Ectodermal cell (in vitro differentiated cells): Measurements from ENCODE around the gene SCP2.
A peak's percentile ranks its signal among the peaks of the same experiment; 100 is the strongest.

Source experiments
- H3K27ac ChIP-seq: 2 replicates; pipeline ENCODE4 v1.7.0; 2013; ENCODE audit warnings: mild to moderate bottlenecking, low read depth, low read length; ENCODE audit not compliant: insufficient read depth, poor library complexity, severe bottlenecking
- H3K27me3 ChIP-seq: 2 replicates; pipeline ENCODE4 v1.7.0; 2013; ENCODE audit warnings: mild to moderate bottlenecking, low read length; ENCODE audit not compliant: insufficient read depth, control insufficient read depth, poor library complexity, severe bottlenecking
- H3K36me3 ChIP-seq: one replicate; pipeline ENCODE4 v1.7.0; 2013; ENCODE audit warnings: low read length; ENCODE audit not compliant: control insufficient read depth, insufficient read depth
- H3K4me1 ChIP-seq: one replicate; pipeline ENCODE4 v1.7.0; 2013; ENCODE audit warnings: low read length; ENCODE audit not compliant: control insufficient read depth, insufficient read depth
- H3K4me3 ChIP-seq: 2 replicates; pipeline ENCODE4 v1.7.0; 2013; ENCODE audit warnings: low read depth, low read length, control low read depth; ENCODE audit not compliant: insufficient read depth
- H3K9me3 ChIP-seq: 2 replicates; pipeline ENCODE4 v1.7.0; 2013; ENCODE audit warnings: mild to moderate bottlenecking, low read length, moderate library complexity; ENCODE audit not compliant: control insufficient read depth
- WGBS, 2 experiments: methylation state at CpG; one replicate each; pipeline ENCODE4 v1.1.7; 2013; ENCODE audit warnings: missing lambda C conversion rate in 2 of 2; 5-methylcytosine and 5-hydroxymethylcytosine counted together

The SCP2 gene

GRCh38 chr1:53071915-53072314 lies 144.8 kb downstream of the SCP2 start:
- Histone ChIP-seq H3K4me3 (no peak overlapping the region), H3K9me3 (no peaks in the 10 kb centered on the region), H3K27ac (no peak overlapping the region), H3K36me3 (no peaks in the 10 kb centered on the region), H3K27me3 (no peaks in the 10 kb centered on the region), H3K4me1 (peaks cover 13% of the 10 kb centered on the region)
- no CpG with 5 or more reads among the region's 1 CpG for WGBS, 2 experiments

- no peak overlapping the region for H3K27ac ChIP-seq
- H3K4me1 ChIP-seq = peaks cover 15% of the 10 kb centered on the region
- H3K4me3 ChIP-seq = no peak overlapping the region
- no peaks in the 10 kb centered on the region for H3K36me3 ChIP-seq
- no peaks in the 10 kb centered on the region for H3K27me3 ChIP-seq
- H3K9me3 ChIP-seq = no peaks in the 10 kb centered on the region
- 97% methylated on average over 7 of the region's 7 CpGs for WGBS, 2 experiments
Measured at GRCh38 chr1:53073287-53073686, 146.2 kb downstream of the SCP2 start.

- Histone ChIP-seq H3K27ac (peak overlapping the region; percentile 18), H3K9me3 (no peaks in the 10 kb centered on the region), H3K27me3 (no peaks in the 10 kb centered on the region), H3K4me3 (no peak overlapping the region), H3K36me3 (no peaks in the 10 kb centered on the region), H3K4me1 (peaks cover 15% of the 10 kb centered on the region)
- whole genome bisulfite sequencing, 2 experiments = 89 to 91% methylated on average over 10 of the region's 10 CpGs
Measured at GRCh38 chr1:53073868-53074311, 146.8 kb downstream of the SCP2 start.

DNA sequence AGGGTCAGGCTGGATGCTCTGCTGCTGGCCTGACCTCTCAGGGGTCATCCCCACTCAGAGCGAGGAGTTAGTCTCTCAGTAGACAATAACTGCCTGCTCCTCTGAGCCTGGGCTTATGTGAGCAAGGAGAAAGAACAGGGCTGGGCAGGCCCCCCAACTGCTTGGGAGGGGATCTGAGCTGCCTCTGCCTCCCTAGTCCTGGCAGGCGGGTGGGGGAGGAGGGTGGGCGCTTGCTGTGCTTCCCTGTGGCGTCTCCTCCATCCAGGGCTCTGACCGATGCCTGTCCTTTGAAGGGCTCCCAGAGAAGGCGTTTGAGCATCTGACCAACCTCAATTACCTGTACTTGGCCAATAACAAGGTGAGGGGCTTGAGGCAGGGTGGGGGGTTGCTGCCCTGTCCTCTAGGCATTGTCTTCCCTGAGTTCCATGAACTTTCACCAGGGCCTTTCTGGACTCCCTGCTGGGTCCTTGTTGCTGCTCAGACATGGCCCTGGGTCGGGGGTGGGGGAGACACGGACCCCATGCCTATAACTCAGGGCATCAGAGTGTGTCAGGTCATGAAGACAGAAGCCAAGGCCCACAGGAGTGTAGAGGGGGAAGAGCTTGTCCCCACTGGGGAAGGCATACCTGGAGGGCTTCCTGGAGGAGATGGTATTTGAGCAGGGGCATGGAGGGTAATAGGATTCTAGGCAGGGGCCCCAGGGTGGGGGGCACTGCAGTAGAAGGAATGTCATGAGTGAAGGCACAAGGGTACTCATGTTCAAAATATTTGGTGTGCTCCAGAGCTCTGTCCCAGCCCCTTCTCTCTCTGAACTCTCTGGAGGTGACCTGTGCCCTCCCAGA lies 147.5 kb downstream of the SCP2 start:
- peaks cover 15% of the 10 kb centered on the region for H3K4me1 ChIP-seq
- no peak overlapping the region for H3K27ac ChIP-seq
- 85% methylated on average over 8 of the region's 8 CpGs for WGBS, 2 experiments
- no peaks in the 10 kb centered on the region for H3K9me3 ChIP-seq
- H3K27me3 ChIP-seq = no peaks in the 10 kb centered on the region
- no peaks in the 10 kb centered on the region for H3K36me3 ChIP-seq
- no peak overlapping the region for H3K4me3 ChIP-seq

GRCh38 chr1:53075206-53075605 lies 148.1 kb downstream of the SCP2 start:
- H3K27me3 ChIP-seq = no peaks in the 10 kb centered on the region
- no peaks in the 10 kb centered on the region for H3K36me3 ChIP-seq
- WGBS, 2 experiments = 93 to 98% methylated on average over 4 of the region's 4 CpGs
- H3K27ac ChIP-seq = no peak overlapping the region
- peaks cover 15% of the 10 kb centered on the region for H3K4me1 ChIP-seq
- H3K4me3 ChIP-seq = no peak overlapping the region
- no peaks in the 10 kb centered on the region for H3K9me3 ChIP-seq

GRCh38 chr1:53075761-53076163 lies 148.7 kb downstream of the SCP2 start:
- Histone ChIP-seq H3K4me1 (peaks cover 15% of the 10 kb centered on the region), H3K4me3 (no peak overlapping the region), H3K27me3 (no peaks in the 10 kb centered on the region), H3K27ac (no peak overlapping the region), H3K36me3 (no peaks in the 10 kb centered on the region), H3K9me3 (no peaks in the 10 kb centered on the region)
- WGBS, 2 experiments = 91 to 92% methylated on average over 8 of the region's 8 CpGs

- Histone ChIP-seq H3K9me3 (no peaks in the 10 kb centered on the region), H3K4me1 (peaks cover 15% of the 10 kb centered on the region), H3K36me3 (no peaks in the 10 kb centered on the region), H3K27ac (no peak overlapping the region), H3K27me3 (no peaks in the 10 kb centered on the region), H3K4me3 (no peak overlapping the region)
- WGBS, 2 experiments = 96 to 98% methylated on average over 9 of the region's 9 CpGs
Measured at GRCh38 chr1:53076165-53076564, 149.1 kb downstream of the SCP2 start.

DNA sequence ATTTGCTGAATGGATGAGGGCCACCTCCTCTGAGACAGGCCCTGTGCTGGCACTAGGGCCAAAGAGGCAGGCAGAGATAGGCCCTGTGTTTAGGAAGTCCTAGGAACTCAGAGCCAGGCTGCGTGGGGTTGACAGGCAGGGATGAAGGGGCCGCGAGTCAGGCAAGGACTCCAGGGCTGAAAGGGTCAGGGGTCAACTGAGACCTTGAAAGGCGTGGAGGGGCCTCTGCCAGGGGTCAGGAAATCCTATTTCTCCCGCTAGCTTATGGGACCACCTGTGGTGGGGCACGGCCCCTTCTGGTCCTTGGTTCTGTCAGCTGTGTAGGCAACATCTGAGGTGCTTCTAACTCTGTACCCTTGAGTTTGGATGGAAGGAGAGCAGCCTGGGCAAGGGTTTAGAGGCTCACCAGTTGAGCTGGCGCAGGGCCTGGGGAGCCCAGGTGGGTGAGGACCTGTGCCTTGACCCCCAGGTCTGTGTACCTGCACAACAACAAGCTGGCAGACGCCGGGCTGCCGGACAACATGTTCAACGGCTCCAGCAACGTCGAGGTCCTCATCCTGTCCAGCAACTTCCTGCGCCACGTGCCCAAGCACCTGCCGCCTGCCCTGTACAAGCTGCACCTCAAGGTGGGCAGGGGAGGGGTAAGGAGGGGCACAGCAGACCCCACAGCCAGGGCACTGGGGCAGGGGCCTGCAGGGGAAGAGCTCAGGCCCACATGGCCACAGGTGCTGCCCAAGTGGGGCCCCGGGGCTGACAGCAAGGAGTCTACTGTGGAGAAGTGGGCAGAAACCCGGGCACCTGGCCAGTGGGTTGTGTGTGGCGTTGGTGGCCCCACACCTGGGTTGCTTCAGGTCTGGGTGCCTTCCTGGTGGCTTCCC lies 149.9 kb downstream of the SCP2 start:
- Histone ChIP-seq H3K9me3 (no peaks in the 10 kb centered on the region), H3K4me1 (peaks cover 18% of the 10 kb centered on the region), H3K27ac (no peak overlapping the region), H3K36me3 (no peaks in the 10 kb centered on the region), H3K27me3 (no peaks in the 10 kb centered on the region), H3K4me3 (no peak overlapping the region)
- WGBS, 2 experiments = 82 to 87% methylated on average over 19 of the region's 19 CpGs

GRCh38 chr1:53077599-53077965 lies 150.5 kb downstream of the SCP2 start:
- WGBS, 2 experiments = 95% methylated on average over 13 of the region's 13 CpGs
- no peaks in the 10 kb centered on the region for H3K36me3 ChIP-seq
- H3K4me1 ChIP-seq = peaks cover 24% of the 10 kb centered on the region
- no peak overlapping the region for H3K27ac ChIP-seq
- no peak overlapping the region for H3K4me3 ChIP-seq
- H3K9me3 ChIP-seq = no peaks in the 10 kb centered on the region
- H3K27me3 ChIP-seq = no peaks in the 10 kb centered on the region
